ENCODE data around the gene FIBP.

GRCh38 chr11:65883058-65883761, 5.1 kb downstream of the FIBP start:
- TF ChIP-seq GATA2 (IDR thresholded peaks at IDR 0.05; ENCODE audit: low read depth, low read length) (no peak), GATA3 (IDR thresholded peaks at IDR 0.05; ENCODE audit: low read depth, low read length) (no peak)

Data from SH-SY5Y (cell line).